UCSD-AML1 (cell line): ENCODE measurements around the gene NDUFB4.
"Not testable (repeated sequence)": the region's sequence is repeated elsewhere in the genome, so short reads cannot be mapped to it uniquely, and the experiment has no call there.

Source experiments
- DNase-seq: peaks from one replicate; lab custom pipeline; 2025; ENCODE audit not compliant: unreplicated experiment; lab: John Stamatoyannopoulos, UW

Gene NDUFB4

DNA sequence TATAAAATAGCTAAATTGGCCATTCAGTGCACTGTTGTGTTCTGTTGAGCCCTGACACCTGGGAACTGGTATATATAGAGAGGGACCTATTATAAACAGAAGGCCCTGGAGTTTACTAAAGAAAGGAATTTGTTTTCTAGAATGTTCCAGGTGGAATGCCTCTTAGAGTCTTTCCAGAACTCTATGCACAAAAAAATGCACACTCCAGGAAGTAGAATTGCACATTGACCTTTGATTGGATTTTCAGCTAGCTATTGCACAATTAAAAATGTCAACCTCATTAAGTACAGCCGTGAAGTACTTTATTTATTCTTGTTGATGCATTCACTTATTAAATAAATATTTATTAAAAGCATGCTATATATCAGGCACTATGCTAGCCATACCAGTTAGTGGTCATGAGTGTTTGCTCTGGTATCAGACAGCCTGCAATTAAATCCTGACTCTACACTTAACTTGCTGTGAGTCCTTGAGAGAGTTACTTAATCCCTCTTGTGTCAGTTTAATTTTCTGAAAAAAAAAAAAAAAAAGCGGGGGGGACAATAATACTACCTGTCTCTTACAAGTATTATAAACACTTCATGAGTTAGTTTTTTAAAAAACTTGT is 40.8 kb downstream of the NDUFB4 start:
- no peak for DNase-seq

- no peak for DNase-seq
Observed at GRCh38 chr3:120637851-120638559, 41.9 kb downstream of the NDUFB4 start.

DNA sequence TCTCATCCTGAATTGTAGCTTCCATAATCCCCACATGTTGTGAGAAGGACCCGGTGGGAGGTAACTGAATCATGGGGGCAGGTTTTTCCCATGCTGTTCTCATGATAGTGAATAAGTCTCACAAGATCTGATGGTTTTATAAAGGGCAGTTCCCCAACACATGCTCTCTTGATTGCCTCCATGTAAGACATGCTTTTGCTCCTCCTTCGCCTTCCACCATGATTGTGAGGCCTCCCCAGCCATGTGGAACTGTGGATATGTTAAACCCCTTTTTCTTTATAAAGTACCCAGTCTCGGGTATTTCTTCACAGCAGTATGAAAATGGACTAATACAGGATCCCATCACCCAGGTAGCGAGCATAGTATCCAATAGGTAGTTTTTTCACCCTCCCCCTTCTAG is 42.7 kb downstream of the NDUFB4 start:
- DNase-seq = not testable (repeated sequence)

- DNase-seq = no peak
Observed at GRCh38 chr3:120640231-120640630, 44.1 kb downstream of the NDUFB4 start.

- DNase-seq = no peak
Observed at GRCh38 chr3:120641696-120642246, 45.6 kb downstream of the NDUFB4 start.

GRCh38 chr3:120642368-120642948 is 46.3 kb downstream of the NDUFB4 start:
- DNase-seq = peak; percentile 70

GRCh38 chr3:120645083-120645845 is 49.1 kb downstream of the NDUFB4 start:
- DNase-seq = peak; percentile 45

- no peak for DNase-seq
Observed at GRCh38 chr3:120646771-120647432, 50.8 kb downstream of the NDUFB4 start.

DNA sequence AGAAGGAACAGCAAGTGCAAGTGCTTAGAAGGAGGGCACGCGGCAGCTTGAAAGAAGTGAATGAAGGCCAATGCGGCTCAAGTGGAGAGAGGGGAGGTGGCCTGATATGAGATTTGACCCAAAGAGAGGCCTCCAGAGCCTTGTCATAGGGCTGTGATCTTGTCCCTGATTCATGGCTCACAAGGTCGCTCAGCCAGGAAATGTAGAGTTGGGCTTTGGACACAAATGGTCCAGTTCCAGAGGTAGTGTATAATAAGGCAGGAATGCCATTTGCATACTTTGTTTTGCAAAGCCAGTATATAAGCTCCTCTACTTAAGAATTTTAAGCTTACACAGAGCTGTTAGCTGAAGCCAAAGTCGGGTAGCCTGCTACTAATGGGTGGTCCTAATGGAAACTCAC is 52.2 kb downstream of the NDUFB4 start:
- DNase-seq = no peak

GRCh38 chr3:120649830-120650233 is 53.7 kb downstream of the NDUFB4 start:
- DNase-seq = no peak

GRCh38 chr3:120650311-120650710 is 54.2 kb downstream of the NDUFB4 start:
- DNase-seq = no peak
